ENCODE data around the gene APOL6. TPM values are rescaled to one million over a fixed set of nuclear protein-coding genes. Genes with fewer than 3 reads are reported as not detected.

Gene APOL6
- total and polyA plus RNA-seq, 7 experiments from 2014 or later: 18.8 to 99.8 (median 37.7) TPM

DNA sequence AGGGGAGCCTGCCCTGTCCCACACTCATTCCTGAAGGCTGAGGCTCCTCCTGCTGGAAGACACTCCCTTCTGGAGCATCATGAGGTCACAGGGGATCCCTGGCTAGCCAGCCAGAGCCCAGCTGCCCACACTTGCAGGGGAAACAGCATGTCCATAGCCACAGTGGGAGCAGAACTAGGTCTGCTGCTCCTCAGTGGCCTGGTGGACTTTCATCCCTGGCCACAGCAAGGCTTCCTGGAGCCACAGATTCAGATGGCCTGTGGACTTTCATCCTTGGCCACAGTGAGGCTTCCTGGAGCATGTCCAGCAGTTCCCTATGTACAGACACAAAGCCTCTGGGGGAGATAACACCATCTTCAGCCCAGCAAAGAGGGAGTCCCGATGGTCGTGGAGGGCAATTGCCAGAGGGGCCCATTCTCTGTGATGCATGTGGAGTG, 5.9 kb upstream of the APOL6 start:
- H3K4me1 ChIP-seq (ENCODE audit: control insufficient read depth in 2 of 2, insufficient read depth in 2 of 2, low read length in 2 of 2): peaks cover 8 to 9% of the 10 kb centered on the region in 2 donors
- H3K27me3 ChIP-seq (ENCODE audit: control insufficient read depth in 2 of 2, insufficient read depth in 2 of 2, low read length in 2 of 2): no peaks in the 10 kb centered on the region
- POLR2A ChIA-PET: no interaction called here
- Mint-ChIP-seq H3K27me3 (peaks cover 0 to 2% (median 0%) of the 10 kb centered on the region in 5 donors), H3K4me3 (no peak overlapping the region), H3K36me3 (no peaks in the 10 kb centered on the region), H3K9me3 (no peaks in the 10 kb centered on the region), H3K27ac (no peak overlapping the region), H3K4me1 (peaks cover 4 to 10% (median 9%) of the 10 kb centered on the region in 7 donors)
- H3K36me3 ChIP-seq (ENCODE audit: control insufficient read depth in 2 of 3, insufficient read depth in 3 of 3, low read length in 3 of 3): no peaks in the 10 kb centered on the region
- peak in 1 of 9 donors; percentile 4 for DNase-seq
- intact Hi-C loops (cut with micrococcal nuclease): no loop called here
- H3K27ac ChIP-seq (ENCODE audit: low read depth, low read length): no peak overlapping the region
- H3K4me3 ChIP-seq (ENCODE audit: low read length): no peak overlapping the region
- CTCF ChIA-PET: no interaction called here
- H3K9me3 ChIP-seq (ENCODE audit: control insufficient read depth in 2 of 3, low read length in 3 of 3): no peaks in the 10 kb centered on the region
- no peak for ATAC-seq

DNA sequence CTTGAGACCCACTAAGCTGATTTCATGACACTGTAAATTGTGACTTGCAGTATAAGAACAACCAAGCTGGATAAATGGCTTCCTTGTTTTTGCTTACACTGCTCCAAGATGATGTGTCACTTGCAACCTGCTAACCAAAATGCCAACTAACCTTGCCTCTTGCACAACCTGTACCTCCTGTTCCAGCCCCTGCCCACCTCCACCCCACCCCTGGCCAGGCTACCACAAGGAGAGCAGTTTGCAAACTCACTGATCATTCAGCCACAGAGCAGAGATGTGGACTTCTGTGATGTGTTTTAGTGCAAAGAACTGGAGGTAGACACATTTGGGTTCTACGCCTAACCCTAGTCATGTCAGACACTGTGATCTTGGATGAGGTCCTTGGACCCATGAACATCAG, 4.3 kb upstream of the APOL6 start:
- Mint-ChIP-seq H3K9me3 (no peaks in the 10 kb centered on the region), H3K27me3 (no peaks in the 10 kb centered on the region), H3K36me3 (peaks cover 0 to 7% (median 3%) of the 10 kb centered on the region in 5 donors), H3K4me3 (no peak overlapping the region), H3K27ac (peak overlapping the region in 2 of 9 donors; percentile 31 to 67), H3K4me1 (peaks cover 8 to 21% (median 15%) of the 10 kb centered on the region in 7 donors)
- POLR2A ChIA-PET: no interaction called here
- no peak overlapping the region for H3K27ac ChIP-seq (ENCODE audit: low read depth, low read length)
- H3K4me3 ChIP-seq (ENCODE audit: low read length): no peak overlapping the region
- no peak for ATAC-seq
- no peaks in the 10 kb centered on the region for H3K9me3 ChIP-seq (ENCODE audit: control insufficient read depth in 2 of 3, low read length in 3 of 3)
- H3K36me3 ChIP-seq (ENCODE audit: control insufficient read depth in 2 of 3, insufficient read depth in 3 of 3, low read length in 3 of 3): peaks cover 0 to 5% (median 0%) of the 10 kb centered on the region in 3 experiments
- intact Hi-C loops (cut with micrococcal nuclease): no loop called here
- CTCF ChIA-PET: no interaction called here
- peaks cover 11 to 13% of the 10 kb centered on the region in 2 donors for H3K4me1 ChIP-seq (ENCODE audit: control insufficient read depth in 2 of 2, insufficient read depth in 2 of 2, low read length in 2 of 2)
- no peaks in the 10 kb centered on the region for H3K27me3 ChIP-seq (ENCODE audit: control insufficient read depth in 2 of 2, insufficient read depth in 2 of 2, low read length in 2 of 2)
- DNase-seq: no peak

- intact Hi-C loops (cut with micrococcal nuclease): loop anchor here in 1 of 2 donors (5.0 kb wide), 1 partner anchor 57 kb away; no protein-coding TSS in a partner anchor
- DNase-seq (no peak), ATAC-seq (no peak)
- H3K27me3 ChIP-seq (ENCODE audit: control insufficient read depth in 2 of 2, insufficient read depth in 2 of 2, low read length in 2 of 2): no peaks in the 10 kb centered on the region
- Mint-ChIP-seq H3K36me3 (peaks cover 3 to 21% (median 9%) of the 10 kb centered on the region in 5 donors), H3K4me1 (peaks cover 14 to 38% (median 29%) of the 10 kb centered on the region in 7 donors), H3K27me3 (no peaks in the 10 kb centered on the region), H3K9me3 (no peaks in the 10 kb centered on the region), H3K27ac (peak overlapping the region in 6 of 9 donors; percentile 25 to 100 (median 98)), H3K4me3 (no peak overlapping the region)
- no peak overlapping the region for H3K27ac ChIP-seq (ENCODE audit: low read depth, low read length)
- POLR2A ChIA-PET: interaction anchor here (7.0 kb wide), 1 partner anchor 15 kb away, joined by 96 read pairs; no protein-coding TSS in a partner anchor
- CTCF ChIA-PET: no interaction called here
- H3K36me3 ChIP-seq (ENCODE audit: control insufficient read depth in 2 of 3, insufficient read depth in 3 of 3, low read length in 3 of 3): peaks cover 0 to 5% (median 3%) of the 10 kb centered on the region in 3 experiments
- no peaks in the 10 kb centered on the region for H3K9me3 ChIP-seq (ENCODE audit: control insufficient read depth in 2 of 3, low read length in 3 of 3)
- peaks cover 22% of the 10 kb centered on the region in 2 donors for H3K4me1 ChIP-seq (ENCODE audit: control insufficient read depth in 2 of 2, insufficient read depth in 2 of 2, low read length in 2 of 2)
- H3K4me3 ChIP-seq (ENCODE audit: low read length): no peak overlapping the region
Observed at GRCh38 chr22:35645646-35646045, 2.6 kb upstream of the APOL6 start.

- Mint-ChIP-seq H3K27ac (peak overlapping the region; percentile 97 to 100 (median 100)), H3K27me3 (no peaks in the 10 kb centered on the region), H3K9me3 (peaks cover 0 to 6% (median 0%) of the 10 kb centered on the region in 11 donors), H3K4me3 (peak overlapping the region; percentile 95 to 100 (median 100)), H3K4me1 (peaks cover 24 to 61% (median 48%) of the 10 kb centered on the region in 7 donors), H3K36me3 (peaks cover 5 to 48% (median 26%) of the 10 kb centered on the region in 5 donors)
- Histone ChIP-seq H3K4me1 (ENCODE audit: control insufficient read depth in 2 of 2, insufficient read depth in 2 of 2, low read length in 2 of 2) (peaks cover 27 to 34% of the 10 kb centered on the region in 2 donors), H3K9me3 (ENCODE audit: control insufficient read depth in 2 of 3, low read length in 3 of 3) (no peaks in the 10 kb centered on the region), H3K27ac (ENCODE audit: low read depth, low read length) (peak overlapping the region; percentile 96), H3K27me3 (ENCODE audit: control insufficient read depth in 2 of 2, insufficient read depth in 2 of 2, low read length in 2 of 2) (no peaks in the 10 kb centered on the region), H3K36me3 (ENCODE audit: control insufficient read depth in 2 of 3, insufficient read depth in 3 of 3, low read length in 3 of 3) (peaks cover 0 to 12% (median 3%) of the 10 kb centered on the region in 3 experiments), H3K4me3 (ENCODE audit: low read length) (peak overlapping the region; percentile 93)
- DNase-seq (no peak), ATAC-seq (no peak)
- intact Hi-C loops (cut with micrococcal nuclease): loop anchor here (1.0 to 5.0 kb wide), 4 partner anchors 11 to 350 kb away; partner anchors contain the start of gene TOM1 (in 1 of the 2)
- ChIA-PET POLR2A (interaction anchor here (0.6 to 7.0 kb wide), 7 partner anchors 11 to 591 kb away, joined by 3 to 96 read pairs (median 4); partner anchors contain the start of gene TOM1), CTCF (interaction anchor here (1.2 kb wide), 1 partner anchor 529 kb away, joined by 3 read pairs; no protein-coding TSS in a partner anchor)
Observed at GRCh38 chr22:35649026-35649553, 844 bp downstream of the APOL6 start.

DNA sequence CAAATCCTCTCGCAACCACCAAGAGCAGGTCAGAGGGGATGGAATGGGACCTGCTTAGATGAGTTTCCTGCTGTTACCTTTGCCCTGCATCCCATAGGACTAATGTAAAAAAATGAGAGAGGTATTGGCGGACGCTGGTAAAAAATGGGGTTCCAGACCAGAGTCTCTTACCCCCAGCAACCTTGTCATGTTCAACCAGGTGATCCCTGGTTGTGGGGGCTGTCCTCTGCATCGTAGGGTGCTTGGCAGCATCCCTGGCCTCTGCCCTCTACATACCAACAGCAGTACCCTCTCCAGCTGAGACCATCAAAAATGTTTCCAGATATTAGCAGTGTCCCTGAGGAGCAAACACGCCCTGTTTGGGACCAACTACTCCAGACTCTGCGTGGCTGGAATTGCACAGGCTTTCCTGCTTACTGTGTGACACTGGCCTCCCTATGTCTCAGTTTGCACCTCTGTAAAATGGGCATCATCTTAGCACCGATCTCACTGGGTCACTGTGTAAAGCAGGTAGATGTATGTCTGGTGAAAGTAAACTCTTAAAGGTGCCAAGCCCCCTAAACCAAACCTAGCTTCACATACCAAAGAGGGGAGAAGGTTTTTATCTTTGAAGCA, 1.5 kb downstream of the APOL6 start:
- ChIA-PET POLR2A (interaction anchor here (0.6 to 7.0 kb wide), 5 partner anchors 11 to 590 kb away, joined by 3 to 96 read pairs (median 4); no protein-coding TSS in a partner anchor), CTCF (interaction anchor here (1.2 kb wide), 1 partner anchor 528 kb away, joined by 3 read pairs; no protein-coding TSS in a partner anchor)
- Histone ChIP-seq H3K36me3 (ENCODE audit: control insufficient read depth in 2 of 3, insufficient read depth in 3 of 3, low read length in 3 of 3) (peaks cover 0 to 14% (median 3%) of the 10 kb centered on the region in 3 experiments), H3K9me3 (ENCODE audit: control insufficient read depth in 2 of 3, low read length in 3 of 3) (no peaks in the 10 kb centered on the region), H3K4me1 (ENCODE audit: control insufficient read depth in 2 of 2, insufficient read depth in 2 of 2, low read length in 2 of 2) (peaks cover 27 to 39% of the 10 kb centered on the region in 2 donors), H3K27me3 (ENCODE audit: control insufficient read depth in 2 of 2, insufficient read depth in 2 of 2, low read length in 2 of 2) (no peaks in the 10 kb centered on the region), H3K27ac (ENCODE audit: low read depth, low read length) (peak overlapping the region; percentile 96), H3K4me3 (ENCODE audit: low read length) (peak overlapping the region; percentile 93)
- Mint-ChIP-seq H3K36me3 (peaks cover 7 to 53% (median 31%) of the 10 kb centered on the region in 5 donors), H3K9me3 (peaks cover 0 to 6% (median 0%) of the 10 kb centered on the region in 11 donors), H3K4me1 (peaks cover 27 to 68% (median 55%) of the 10 kb centered on the region in 7 donors), H3K27ac (peak overlapping the region; percentile 97 to 100 (median 100)), H3K4me3 (peak overlapping the region; percentile 95 to 100 (median 100)), H3K27me3 (no peaks in the 10 kb centered on the region)
- no peak for ATAC-seq
- intact Hi-C loops (cut with micrococcal nuclease): loop anchor here (1.0 to 5.0 kb wide), 4 partner anchors 11 to 350 kb away; partner anchors contain the start of gene TOM1 (in 1 of the 2)
- DNase-seq: no peak

DNA sequence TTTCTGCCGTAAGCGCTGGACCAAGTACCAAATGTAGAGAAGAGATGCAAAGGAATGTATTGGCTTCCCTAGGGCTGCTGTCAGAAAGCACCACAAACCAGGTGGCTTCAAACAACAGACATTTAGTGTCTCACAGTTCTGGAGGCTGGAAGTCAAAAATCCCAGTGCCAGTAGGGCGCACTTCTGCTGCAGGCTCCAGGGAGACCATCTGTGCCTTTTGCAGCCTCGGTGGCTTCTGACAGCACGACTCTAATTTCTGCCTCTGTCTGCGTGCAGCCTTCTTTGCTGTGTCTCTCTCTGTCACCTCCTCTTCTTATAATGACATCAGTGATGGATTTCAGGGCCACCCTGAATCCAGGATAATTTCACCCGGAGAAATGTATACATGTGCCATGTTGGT, 2.8 kb downstream of the APOL6 start:
- Mint-ChIP-seq H3K36me3 (peaks cover 8 to 65% (median 42%) of the 10 kb centered on the region in 5 donors), H3K4me3 (peak overlapping the region; percentile 52 to 100 (median 98)), H3K27me3 (no peaks in the 10 kb centered on the region), H3K27ac (peak overlapping the region in 5 of 9 donors; percentile 17 to 47 (median 31)), H3K4me1 (peaks cover 30 to 81% (median 66%) of the 10 kb centered on the region in 7 donors), H3K9me3 (peaks cover 0 to 8% (median 0%) of the 10 kb centered on the region in 11 donors)
- POLR2A ChIA-PET: interaction anchor here (7.0 kb wide), 1 partner anchor 9 kb away, joined by 96 read pairs; no protein-coding TSS in a partner anchor
- Histone ChIP-seq H3K4me1 (ENCODE audit: control insufficient read depth in 2 of 2, insufficient read depth in 2 of 2, low read length in 2 of 2) (peaks cover 30 to 40% of the 10 kb centered on the region in 2 donors), H3K36me3 (ENCODE audit: control insufficient read depth in 2 of 3, insufficient read depth in 3 of 3, low read length in 3 of 3) (peaks cover under 1 to 26% (median 6%) of the 10 kb centered on the region in 3 experiments), H3K27ac (ENCODE audit: low read depth, low read length) (no peak overlapping the region), H3K9me3 (ENCODE audit: control insufficient read depth in 2 of 3, low read length in 3 of 3) (no peaks in the 10 kb centered on the region), H3K27me3 (ENCODE audit: control insufficient read depth in 2 of 2, insufficient read depth in 2 of 2, low read length in 2 of 2) (no peaks in the 10 kb centered on the region), H3K4me3 (ENCODE audit: low read length) (peak overlapping the region; percentile 22)
- CTCF ChIA-PET: interaction anchor here (0.6 kb wide), 1 partner anchor 137 kb away, joined by 3 read pairs; no protein-coding TSS in a partner anchor
- DNase-seq: no peak
- ATAC-seq: no peak
- intact Hi-C loops (cut with micrococcal nuclease): no loop called here
